SKM-1 (cell line): Measurements from ENCODE around the gene FOXA2.

Source experiments
- DNase-seq: peaks from one replicate; lab custom pipeline; 2025; ENCODE audit not compliant: unreplicated experiment; lab: John Stamatoyannopoulos, UW

FOXA2 gene

DNA sequence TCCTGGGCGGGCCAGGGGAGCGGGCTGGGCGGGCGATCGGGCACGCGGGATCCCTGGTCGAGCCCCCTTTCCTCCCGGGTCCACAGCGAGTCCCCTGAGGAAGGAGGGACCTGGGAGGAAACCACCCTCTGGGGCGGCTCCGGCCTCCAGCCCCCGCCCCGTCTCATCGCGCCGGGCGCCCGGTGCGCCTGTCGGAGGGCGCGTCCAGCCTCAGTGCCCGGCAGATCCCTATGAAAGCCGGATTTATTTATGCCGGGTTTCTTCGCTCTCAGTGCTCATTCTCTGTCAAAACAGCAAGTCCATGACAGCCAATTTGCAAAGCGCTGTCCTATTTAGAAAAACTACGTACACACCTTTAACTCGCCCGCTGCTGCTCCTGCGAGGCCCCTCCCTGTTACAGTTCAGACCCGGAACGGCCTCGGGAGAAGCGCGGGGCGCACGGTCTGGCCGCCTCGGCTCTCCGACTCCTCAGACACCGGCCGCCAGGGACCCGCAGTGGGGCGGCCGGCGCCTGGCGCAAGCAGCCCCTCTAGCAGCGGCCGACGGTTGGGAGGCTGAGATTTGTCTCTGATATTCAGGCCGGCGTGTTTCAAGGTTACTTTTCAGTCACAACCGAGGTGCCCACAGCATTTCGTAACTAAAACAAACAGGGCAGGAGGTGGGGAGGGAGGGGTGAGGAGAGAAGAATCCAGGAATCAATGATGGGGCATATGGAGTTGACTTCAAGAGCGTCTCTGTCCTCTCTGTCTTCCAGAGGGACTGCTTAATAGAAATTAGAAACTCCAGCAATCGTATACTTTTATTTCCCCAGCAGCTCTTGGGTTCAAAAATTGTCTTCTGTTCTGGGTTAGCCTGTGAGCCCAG, 782 bp upstream of the FOXA2 start:
- DNase-seq: no peak

DNA sequence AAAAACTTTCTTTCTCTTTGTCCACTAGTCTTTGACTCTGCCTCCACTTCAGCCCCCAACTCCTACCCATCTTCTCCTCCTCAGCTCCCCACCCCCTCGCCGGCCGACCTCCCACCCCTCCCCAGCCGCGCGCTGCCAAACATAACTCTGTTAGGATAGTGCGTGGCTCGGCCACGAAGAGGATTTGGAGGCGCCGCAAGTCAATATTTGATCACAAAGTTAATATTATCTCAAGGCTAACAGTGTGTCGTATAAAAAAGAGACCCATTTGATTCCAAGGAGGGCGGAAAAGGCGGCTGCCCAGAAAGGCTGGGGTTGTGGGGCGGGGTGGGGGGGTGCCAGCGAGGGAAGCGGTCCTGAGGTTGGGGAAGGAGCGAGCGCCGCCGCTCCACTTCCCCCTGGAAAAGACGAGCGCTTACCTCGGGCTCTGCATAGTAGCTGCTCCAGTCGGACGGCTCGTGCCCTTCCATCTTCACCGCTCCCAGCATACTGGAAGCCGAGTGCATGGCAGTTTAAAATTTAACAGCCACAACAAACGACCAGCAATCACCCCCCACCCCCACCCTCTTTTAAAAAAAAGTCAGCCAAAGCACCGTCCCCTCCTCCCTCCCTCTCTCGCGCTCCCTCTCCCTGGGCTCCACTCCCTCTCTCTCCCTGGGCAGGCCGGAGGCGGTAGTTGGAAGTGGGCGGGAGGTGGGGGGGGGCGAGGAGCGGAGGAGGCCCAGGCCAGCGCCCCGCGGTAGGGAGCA, 425 bp downstream of the FOXA2 start:
- DNase-seq: no peak

DNA sequence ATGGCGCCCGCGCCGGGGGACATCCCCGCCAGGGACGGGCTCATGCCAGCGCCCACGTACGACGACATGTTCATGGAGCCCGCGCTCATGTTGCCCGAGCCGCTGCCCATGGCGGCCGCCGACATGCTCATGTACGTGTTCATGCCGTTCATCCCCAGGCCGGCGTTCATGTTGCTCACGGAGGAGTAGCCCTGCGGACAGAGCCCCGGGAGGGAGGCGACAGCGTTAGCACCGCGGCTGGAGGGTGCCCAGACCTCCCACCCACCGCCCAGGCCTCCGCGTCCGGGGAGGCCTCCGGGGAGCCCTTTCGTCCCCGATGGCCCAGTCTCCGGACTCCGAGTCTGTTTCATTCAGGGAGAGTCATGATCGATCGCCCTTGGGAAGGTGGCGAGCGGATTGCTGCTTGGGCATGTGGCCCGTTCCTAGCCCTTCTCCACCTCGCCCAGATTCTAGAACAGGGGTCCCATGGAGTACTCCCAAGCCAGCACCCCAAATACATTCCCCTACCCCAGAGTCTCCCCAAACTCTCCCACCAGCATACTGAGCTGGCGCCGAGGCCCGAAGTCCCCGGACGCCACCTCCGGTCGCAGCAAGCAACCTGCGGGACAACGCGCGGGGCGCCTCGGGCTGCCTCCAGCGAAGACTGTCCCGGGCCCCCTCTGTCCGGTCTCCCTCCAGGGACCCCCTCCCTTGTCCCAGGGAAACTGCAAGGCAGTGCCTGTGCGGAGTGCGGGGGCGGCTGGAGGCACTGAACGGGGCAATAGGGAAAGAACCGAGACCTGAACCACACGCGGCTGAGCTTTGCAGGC, 1.2 kb downstream of the FOXA2 start:
- DNase-seq: no peak

DNA sequence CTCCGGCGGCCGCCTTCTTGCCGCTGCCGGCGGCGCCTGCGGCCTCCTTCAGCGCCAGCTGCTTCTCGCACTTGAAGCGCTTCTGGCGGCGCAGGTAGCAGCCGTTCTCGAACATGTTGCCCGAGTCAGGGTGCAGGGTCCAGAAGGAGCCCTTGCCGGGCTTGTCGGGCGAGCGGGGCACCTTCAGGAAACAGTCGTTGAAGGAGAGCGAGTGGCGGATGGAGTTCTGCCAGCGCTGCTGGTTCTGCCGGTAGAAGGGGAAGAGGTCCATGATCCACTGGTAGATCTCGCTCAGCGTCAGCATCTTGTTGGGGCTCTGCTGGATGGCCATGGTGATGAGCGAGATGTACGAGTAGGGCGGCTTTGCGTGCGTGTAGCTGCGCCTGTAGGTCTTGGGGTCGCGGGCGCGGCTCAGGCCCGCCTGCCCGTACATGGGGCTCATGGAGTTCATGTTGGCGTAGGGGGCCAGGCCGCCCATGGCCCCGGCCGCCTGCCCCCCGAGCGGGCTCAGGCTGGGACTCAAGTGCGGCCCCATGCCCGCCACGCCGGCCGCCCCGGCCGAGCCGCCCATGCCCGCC, 1.9 kb downstream of the FOXA2 start:
- DNase-seq: no peak

DNA sequence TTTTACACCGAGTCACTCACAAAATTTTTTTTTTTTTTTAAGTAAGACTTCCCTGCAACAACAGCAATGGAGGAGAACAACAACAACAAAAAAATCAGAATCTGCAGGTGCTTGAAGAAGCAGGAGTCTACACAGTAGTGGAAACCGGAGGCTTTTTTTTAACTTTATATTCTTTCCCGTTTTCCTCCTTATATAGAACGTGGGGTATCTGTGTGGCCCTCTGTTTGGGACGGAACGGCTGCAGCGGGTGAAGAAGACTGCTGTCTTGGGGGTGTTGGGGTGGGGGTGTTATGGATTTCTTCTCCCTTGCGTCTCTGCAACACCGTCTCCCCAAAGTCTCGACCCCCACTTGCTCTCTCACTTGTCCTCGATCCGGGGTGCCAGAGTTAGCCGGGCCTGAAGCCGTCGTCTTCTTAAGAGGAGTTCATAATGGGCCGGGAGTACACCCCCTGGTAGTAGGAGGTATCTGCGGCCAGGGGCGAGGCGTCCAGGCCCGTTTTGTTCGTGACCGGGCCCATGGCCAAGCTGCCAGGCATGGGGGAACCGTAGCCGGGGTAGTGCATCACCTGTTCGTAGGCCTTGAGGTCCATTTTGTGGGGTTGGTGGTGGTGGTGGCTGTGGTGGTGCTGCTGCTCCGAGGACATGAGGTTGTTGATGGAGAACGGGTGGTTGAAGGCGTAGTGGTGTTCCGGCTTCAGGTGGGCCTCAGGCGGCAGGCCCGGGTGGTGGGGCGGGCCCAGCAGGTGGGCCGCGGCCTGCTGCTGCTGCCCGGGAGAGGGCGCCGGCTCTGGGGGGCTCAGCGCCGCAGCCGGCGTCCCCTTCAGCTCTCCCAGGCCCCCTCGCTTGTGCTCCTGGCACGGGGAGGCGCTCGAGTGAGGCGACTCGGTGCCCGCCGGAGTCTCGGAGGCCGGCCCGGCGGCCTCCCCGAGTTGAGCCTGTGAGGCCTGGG, 2.7 kb downstream of the FOXA2 start:
- DNase-seq: no peak

DNA sequence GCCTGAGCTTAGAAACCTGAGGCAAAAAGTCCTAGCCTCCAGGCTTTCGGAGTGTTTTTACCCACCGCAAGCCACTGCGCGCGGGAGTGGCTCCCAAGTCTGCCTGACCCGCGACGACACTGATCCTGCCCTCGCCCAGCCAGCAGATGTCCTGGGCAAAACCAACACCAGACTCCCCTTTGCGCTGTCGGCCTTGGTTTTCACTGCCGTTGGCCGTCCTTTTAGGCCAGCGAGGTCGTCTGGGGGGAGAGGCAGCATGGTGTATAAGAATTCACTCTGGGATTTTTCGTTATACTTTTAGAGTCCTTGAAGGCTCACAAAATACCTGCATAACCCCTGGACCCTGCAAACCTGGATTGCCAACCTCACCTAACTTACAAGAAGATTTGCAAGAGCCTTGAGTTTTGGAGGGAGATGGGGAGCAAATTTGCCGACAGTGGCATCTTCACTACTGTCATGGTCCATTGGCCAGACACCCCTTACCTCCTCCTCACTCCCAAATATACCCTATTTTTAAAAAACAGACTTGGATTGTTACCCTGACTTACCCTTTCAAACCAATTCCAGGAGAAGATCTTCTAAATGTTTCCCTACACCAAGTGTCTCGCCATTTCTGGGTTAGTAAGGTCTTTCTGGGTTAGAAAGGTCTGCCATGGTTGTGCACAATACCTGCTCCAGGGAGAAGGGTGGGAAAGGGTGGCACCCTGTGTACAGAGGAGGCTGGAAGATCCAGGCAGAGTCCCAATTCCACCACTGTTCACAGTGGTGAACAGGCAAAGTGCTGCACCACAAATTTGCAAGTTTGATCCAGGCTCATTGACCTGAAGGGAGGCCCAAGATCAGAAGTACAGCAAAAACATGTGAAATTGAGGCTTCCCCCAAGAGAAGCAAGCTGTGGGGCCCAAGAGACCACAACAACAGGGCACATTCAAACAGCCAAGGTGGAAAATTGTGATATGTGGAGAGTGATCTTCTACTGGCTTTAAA, 4.4 kb downstream of the FOXA2 start:
- no peak for DNase-seq

GRCh38 chr20:22579119-22579427, 5.3 kb downstream of the FOXA2 start:
- DNase-seq: no peak

- DNase-seq: no peak
Observed at GRCh38 chr20:22578221-22579118, 5.9 kb downstream of the FOXA2 start.

DNA sequence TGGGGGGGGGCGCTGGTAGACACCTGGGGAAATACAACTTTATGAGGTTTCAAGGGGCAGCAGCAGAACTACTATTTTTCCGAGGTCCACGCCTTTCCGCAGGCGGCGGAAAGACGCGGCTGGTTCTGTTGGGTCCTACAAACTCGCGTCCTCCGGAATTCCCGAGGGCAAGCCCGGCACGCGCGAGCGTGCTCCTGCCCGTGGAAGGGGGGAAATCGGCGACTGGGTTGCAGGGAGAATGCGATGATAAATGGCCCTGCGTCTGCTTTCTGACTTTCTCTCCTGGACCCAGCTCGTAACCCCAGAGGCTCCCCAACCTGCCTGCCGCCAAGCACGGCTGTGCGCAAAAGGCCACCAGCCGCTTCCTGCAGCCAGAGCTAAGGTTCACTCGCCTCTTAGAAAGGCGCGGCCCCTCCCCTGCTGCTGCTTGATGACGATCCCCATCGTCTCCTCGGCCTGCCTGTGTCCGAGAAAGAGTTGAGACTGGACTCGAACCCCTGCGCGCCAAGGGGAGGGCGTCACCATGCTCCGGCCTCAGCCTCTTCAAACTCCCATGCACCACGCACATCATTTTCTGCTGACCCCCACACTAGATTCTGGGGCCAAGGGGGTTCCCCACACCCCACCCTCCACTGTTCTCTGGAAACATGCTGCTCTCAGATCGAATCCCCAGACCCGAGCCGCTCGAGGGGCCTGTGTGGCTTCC, 6.7 kb downstream of the FOXA2 start:
- no peak for DNase-seq

- DNase-seq: no peak
Observed at GRCh38 chr20:22576733-22577514, 7.4 kb downstream of the FOXA2 start.

DNA sequence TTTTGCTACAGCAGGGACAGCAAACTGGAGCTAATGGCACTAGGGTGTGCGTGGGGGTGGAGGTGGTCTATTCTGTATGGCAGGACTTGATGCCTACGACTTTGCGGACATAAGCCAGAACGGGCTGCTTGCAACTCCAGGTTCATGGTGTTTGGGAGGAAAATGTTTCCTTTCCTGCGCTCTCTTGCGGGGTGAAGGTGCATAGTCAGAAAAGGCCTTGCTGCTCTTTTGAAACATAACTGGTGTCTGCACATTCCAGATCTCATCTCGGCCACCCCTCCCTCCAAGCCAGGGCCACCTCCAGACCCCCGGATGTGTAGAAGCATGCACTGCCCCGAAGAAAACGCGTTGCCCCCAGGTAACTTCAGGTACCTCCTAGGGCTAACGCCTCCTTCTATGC, 8.1 kb downstream of the FOXA2 start:
- DNase-seq: no peak

DNA sequence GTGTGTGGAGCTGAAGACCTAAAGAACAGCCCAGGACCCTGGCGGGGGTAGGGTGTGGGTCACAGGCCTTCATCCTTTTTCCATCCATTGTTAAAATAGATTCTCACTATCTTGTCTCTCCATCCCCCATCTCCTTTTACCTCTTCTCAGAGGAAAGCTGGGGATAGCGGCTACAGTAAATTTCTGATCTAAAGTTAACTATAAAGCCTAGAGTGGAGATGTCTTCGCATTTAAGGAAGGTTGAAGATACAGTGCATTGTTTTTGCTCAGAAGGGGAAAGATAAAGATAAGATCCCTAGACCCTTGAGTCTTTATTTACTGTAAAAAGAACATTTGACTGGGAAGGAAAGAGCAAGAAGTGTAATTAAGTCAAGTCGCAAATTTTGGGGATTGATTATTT, 8.6 kb downstream of the FOXA2 start:
- DNase-seq: no peak

DNA sequence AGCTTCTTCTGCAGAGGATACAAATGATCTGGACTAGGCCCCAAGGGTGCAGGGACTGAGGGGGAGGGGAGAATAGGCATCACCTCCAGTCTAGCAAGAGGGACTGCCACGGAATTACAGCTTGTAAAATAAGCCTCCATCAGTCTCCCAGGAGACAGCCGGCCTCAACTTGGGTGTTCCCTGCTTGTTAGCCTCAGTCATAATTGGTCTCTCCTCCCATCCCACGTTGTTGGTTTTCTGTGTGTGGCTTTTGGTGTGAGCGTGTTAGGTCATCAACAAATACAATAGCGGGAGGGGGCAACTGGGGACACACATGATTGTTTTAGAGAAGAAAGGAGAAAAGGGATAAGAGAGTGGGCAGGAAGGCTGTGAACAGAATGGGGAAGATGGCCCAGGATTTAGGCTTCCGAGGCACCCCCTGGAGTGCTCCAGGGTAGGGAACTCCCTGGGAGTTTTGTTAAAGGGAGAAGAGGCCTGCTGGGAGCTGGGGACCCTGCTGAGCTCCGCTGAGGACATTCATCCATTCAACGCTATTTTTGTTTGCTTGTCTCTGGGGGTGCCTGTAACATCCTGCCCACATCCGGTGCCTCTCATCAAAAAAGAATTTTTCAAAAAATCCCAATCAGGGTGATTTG, 9.2 kb downstream of the FOXA2 start:
- DNase-seq: no peak

GRCh38 chr20:22574545-22575086, 9.8 kb downstream of the FOXA2 start:
- DNase-seq: no peak

DNA sequence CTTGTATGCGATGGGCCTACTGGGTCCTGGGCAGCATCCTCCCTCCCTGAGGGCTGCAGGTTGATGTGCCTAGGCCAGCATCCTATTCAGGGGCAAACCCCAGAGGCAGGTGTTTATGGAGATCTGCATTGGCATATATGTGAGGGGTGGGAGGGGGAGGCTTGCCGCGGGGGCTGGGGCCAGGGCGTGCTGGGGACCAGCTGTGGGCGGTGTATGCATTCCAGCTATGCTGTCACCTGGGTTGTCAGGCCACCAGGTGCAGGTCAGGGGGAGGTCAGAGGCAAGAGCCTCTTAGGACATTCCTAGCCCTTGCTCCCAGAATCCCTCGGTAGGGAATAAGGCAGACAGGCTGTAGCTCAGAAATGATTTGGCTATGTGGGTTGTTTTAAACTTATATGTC, 11.9 kb downstream of the FOXA2 start:
- DNase-seq: no peak

DNA sequence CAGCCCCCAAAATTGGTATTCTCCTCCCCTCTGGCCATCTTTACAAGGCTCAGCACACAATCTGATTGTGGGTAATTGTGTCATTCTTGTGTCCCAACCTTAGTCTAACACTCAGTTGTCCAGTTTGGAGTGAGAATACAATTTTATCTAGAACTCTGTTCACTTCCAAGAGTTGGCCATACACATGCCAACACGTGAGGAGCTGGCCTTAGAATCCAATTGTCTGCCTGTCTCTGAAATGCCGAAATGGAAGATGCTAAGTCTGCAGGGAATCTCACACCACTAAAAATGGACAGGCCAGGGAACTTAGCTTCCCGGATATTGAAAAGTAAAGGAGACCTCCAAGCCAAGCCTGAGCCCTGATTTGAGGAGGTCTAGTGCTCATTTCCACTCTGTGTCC, 12.3 kb downstream of the FOXA2 start:
- DNase-seq: no peak
